Common myeloid progenitor, CD34-positive (primary cell): Measurements from ENCODE around the gene NRARP.

Experiments
- CTCF ChIA-PET: fragments of 350-600 bp; sonication (Branson Sonifier 250); formaldehyde crosslinking; loops from one replicate; lab custom pipeline; 2021; ENCODE audit warnings: antibody characterized with exemption; lab: Charles Lee
- POLR2A ChIA-PET: fragments of 350-600 bp; sonication (Branson Sonifier 250); formaldehyde crosslinking; loops from one replicate; lab custom pipeline; 2021; ENCODE audit warnings: antibody characterized with exemption; lab: Charles Lee
- DNase-seq, 3 donors: peaks; one replicate each; pipeline versions ENCODE4 v3.0.0 to v3.0.0-alpha.2; 2013
- H3K27ac ChIP-seq, 2 experiments: 1 replicate in 1 of 2; 2 replicates in 1 of 2; pipeline ENCODE4 v1.7.0; 2013; ENCODE audit warnings: inconsistent platforms in 2 of 2, low read length in 2 of 2, mild to moderate bottlenecking in 2 of 2, low read depth in 1 of 2, moderate library complexity in 1 of 2; ENCODE audit not compliant: severe bottlenecking in 2 of 2, insufficient read depth in 1 of 2, poor library complexity in 1 of 2
- H3K27me3 ChIP-seq, 5 experiments: replicated peaks in 2 of 5; 1 replicate in 3 of 5; 2 replicates in 2 of 5; pipeline versions ENCODE4 v1.6.1 to v1.7.0; 2013; ENCODE audit warnings: low read length in 4 of 5, mild to moderate bottlenecking in 2 of 5, moderate library complexity in 2 of 5, inconsistent platforms in 1 of 5; ENCODE audit not compliant: insufficient read depth in 5 of 5, control insufficient read depth in 4 of 5
- H3K36me3 ChIP-seq, 4 experiments: 1 replicate in 2 of 4; 2 replicates in 2 of 4; pipeline versions ENCODE4 v1.6.1 to v1.7.0; 2013; ENCODE audit warnings: low read length in 3 of 4, control low read depth in 1 of 4, mild to moderate bottlenecking in 1 of 4; ENCODE audit not compliant: control insufficient read depth in 4 of 4, insufficient read depth in 4 of 4
- H3K4me1 ChIP-seq, 4 experiments: 1 replicate in 3 of 4; 2 replicates in 1 of 4; pipeline versions ENCODE4 v1.6.1 to v1.7.1; 2013; ENCODE audit warnings: low read length in 3 of 4, mild to moderate bottlenecking in 3 of 4, control low read depth in 1 of 4, inconsistent platforms in 1 of 4, moderate library complexity in 1 of 4; ENCODE audit not compliant: control insufficient read depth in 4 of 4, insufficient read depth in 4 of 4; ENCODE audit errors: control extremely low read depth in 1 of 4
- H3K4me3 ChIP-seq, 7 experiments: 1 replicate in 4 of 7; 2 replicates in 3 of 7; pipeline versions ENCODE4 v1.5.1 to v1.7.0; 2013; ENCODE audit warnings: mild to moderate bottlenecking in 7 of 7, low read length in 6 of 7, moderate library complexity in 6 of 7, inconsistent platforms in 2 of 7, low read depth in 2 of 7, control low read depth in 1 of 7; ENCODE audit not compliant: insufficient read depth in 4 of 7, control insufficient read depth in 1 of 7; ENCODE audit errors: extremely low read depth in 1 of 7
- H3K9me3 ChIP-seq, 5 experiments: 1 replicate in 4 of 5; 2 replicates in 1 of 5; pipeline versions ENCODE4 v1.6.1 to v1.7.1; 2013; ENCODE audit warnings: low read length in 4 of 5, mild to moderate bottlenecking in 2 of 5, inconsistent platforms in 1 of 5, low read depth in 1 of 5, moderate library complexity in 1 of 5; ENCODE audit not compliant: control insufficient read depth in 4 of 5, insufficient read depth in 2 of 5; ENCODE audit errors: control extremely low read depth in 1 of 5
- WGBS: methylation state at CpG from one replicate; pipeline ENCODE4 v1.1.5; 2013; ENCODE audit not compliant: insufficient coverage; 5-methylcytosine and 5-hydroxymethylcytosine counted together

Gene NRARP

DNA sequence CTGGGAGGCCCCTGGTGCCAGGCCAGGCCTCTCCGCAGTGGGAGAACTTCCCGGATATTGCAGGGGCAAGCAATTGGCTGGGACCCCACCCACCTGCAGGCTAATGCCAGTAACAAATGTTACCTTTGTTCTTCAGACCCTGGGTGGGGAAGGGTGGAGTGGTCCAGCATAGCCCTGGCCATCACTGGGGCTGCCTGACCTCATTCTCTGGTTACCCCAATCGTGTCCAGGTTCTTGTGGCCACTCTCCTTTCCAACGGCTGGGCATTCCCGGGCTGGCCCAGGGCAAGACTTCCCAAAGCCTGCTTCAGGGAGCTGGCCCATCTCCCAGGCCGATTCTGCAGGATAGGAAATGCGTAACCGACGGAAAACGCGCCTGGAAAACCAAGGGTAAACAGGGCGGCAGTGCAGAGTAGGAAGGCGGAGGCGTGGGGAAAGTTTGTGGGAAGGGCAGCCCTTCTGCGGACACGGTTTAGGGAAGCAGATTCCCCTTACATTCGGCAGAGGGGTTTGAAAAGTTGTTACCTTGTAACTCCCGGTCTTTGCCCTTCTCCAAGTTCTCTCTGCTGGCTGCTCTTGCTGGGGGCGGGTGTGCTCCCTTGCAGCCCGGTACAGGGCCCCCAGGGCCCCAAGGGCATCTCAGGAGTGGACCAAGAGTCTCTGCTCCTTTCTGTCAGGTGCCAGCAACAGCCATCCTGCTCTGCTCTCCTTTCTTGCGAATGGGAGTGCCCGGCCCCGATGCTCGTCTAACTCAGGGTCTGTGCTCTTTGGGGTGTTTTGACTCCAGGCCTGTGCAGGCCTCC, 3.5 kb downstream of the NRARP start:
- POLR2A ChIA-PET, result no interaction called here
- CTCF ChIA-PET, result interaction anchor here (1.6 kb wide), 1 partner anchor 12 kb away, joined by 4 read pairs; no protein-coding TSS in a partner anchor

DNA sequence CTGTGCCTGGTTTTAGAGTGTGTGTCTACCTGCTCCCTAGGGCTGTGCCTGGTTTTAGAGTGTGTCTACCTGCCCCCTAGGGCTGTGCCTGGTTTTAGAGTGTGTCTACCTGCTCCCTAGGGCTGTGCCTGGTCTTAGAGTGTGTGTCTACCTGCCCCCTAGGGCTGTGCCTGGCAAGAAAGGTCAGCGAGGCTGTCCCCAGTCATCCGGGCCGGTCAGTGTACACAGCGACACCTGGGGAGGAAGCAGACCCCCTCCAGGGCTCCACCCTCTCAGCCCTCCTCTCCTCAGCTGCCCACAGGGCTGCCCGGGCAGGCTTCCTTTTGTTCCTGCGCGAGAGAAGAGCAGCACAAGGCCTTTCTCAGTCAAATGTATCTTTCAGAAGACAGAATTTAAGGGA, 4.1 kb downstream of the NRARP start:
- WGBS, result 88% methylated on average over 7 of the region's 7 CpGs

More for the DNA sequence above, 3.5 kb downstream of the NRARP start:
- H3K4me3 ChIP-seq, result no peak overlapping the region
- peaks cover 0 to 17% (median 3%) of the 10 kb centered on the region in 5 experiments for H3K27me3 ChIP-seq
- no peaks in the 10 kb centered on the region for H3K9me3 ChIP-seq
- peaks cover 5 to 54% (median 53%) of the 10 kb centered on the region in 4 experiments for H3K4me1 ChIP-seq
- H3K27ac ChIP-seq, result no peak overlapping the region
- 98% methylated on average over 24 of the region's 24 CpGs for WGBS
- DNase-seq, result no peak
- no peaks in the 10 kb centered on the region for H3K36me3 ChIP-seq

DNA sequence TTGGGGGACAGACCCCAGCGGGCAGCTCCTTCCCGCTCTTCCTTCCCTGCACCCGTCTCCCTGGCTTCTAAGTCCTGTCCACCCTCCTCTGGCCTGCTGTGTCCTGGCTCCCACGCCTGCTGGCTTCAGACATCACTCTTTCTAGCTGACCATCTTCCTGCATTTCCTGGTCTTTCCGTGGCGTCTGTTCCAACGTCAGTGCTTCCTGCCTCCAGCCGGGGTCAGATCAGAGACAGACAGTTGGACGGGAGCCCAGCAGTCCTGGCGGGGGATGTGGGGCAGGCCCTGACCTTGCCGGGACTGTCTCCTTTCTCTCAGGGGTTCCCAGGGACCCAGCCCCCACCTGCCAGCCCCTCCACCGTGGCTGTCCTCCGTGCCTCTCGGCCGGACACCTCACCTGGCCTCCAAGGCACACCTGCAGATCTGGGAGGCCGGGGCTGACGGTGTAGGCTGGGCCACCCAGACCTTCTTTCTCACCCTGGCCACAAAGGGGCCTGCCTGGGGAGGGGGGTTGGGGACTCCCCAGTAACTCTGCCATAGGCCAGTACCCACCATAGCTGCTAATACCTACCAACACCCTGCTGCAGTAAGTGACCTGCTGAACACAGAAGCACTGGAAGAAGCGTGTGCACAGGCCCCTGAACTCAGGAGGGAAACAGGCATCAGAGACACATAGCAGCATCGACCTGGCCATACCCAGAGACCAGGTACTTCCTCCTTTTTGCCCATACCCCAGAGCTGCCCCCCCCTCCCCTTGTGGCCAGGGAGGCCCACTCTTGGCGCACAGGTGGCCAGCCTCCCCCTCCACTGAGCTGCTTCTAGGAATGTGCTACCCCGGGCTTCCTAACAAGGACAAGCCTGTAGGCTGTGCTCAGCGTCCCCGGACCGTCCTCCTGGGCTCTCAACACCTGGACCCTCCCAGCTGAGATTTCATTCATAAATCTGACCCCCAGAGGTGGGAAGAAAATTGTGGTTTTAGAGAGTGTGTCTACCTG, 5.1 kb downstream of the NRARP start:
- peak in 1 of 3 donors; percentile 61 for DNase-seq
- H3K9me3 ChIP-seq, result no peaks in the 10 kb centered on the region
- H3K36me3 ChIP-seq, result no peaks in the 10 kb centered on the region
- H3K4me3 ChIP-seq, result no peak overlapping the region
- no peak overlapping the region for H3K27ac ChIP-seq
- WGBS, result 66% methylated on average over 11 of the region's 24 CpGs
- H3K27me3 ChIP-seq, result peaks cover 0 to 17% (median 3%) of the 10 kb centered on the region in 5 experiments
- peaks cover 5 to 42% (median 42%) of the 10 kb centered on the region in 4 experiments for H3K4me1 ChIP-seq
- CTCF ChIA-PET, result interaction anchor here (1.3 to 1.5 kb wide), 3 partner anchors 20 to 145 kb away, joined by 4 to 6 read pairs (median 5); no protein-coding TSS in a partner anchor
- POLR2A ChIA-PET, result no interaction called here

More for the DNA sequence above, 4.1 kb downstream of the NRARP start:
- ChIA-PET POLR2A (no interaction called here), CTCF (interaction anchor here (1.5 to 1.6 kb wide), 2 partner anchors 11 to 24 kb away, joined by 4 to 6 read pairs; no protein-coding TSS in a partner anchor)
- H3K4me1 ChIP-seq, result peaks cover 5 to 48% (median 47%) of the 10 kb centered on the region in 4 experiments
- no peak overlapping the region for H3K4me3 ChIP-seq
- H3K9me3 ChIP-seq, result no peaks in the 10 kb centered on the region
- DNase-seq, result no peak
- no peak overlapping the region for H3K27ac ChIP-seq
- H3K36me3 ChIP-seq, result no peaks in the 10 kb centered on the region
- peaks cover 0 to 17% (median 3%) of the 10 kb centered on the region in 5 experiments for H3K27me3 ChIP-seq

DNA sequence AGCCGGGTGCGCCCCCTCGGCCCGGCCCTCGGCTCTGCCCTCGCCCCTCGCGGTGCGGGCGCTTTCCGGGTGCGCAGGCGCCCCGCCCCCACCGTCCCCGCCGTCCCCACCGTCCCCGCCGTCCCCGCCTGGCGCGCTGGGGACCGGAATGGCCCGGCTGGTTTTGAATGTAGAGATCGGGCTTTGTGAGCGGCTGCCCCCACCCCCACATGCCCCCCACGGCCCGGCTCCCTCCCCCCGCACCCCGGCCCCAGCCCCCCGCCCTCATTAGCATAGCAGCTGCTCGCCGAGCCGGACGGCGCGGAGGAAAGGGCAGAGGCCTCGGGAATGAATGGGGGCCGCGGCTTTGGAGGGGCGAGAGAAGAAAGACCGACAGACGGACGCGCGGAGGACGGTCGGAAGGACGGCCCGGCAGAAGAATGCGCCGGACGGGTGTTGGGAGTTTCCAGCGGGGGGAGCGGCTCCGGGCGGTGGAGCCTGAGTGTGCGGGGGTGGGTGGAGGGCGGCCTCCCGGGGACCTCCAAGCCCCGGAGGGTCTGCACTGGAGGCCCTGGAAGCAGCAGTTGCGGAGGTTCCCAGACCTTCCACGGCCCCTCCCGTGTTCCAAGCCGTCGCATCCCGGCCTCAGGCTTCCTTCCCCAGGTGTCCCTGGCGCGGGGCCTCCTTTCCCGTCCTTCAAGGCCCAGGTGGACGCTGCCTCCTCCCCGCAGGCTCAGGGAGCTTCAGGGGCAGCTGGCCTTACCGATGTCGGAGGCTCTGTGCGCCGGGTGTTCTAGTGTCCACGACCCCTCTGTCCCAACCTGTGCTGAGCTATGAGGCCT, 6.0 kb downstream of the NRARP start:
- CTCF ChIA-PET, result interaction anchor here (1.3 to 1.5 kb wide), 3 partner anchors 21 to 146 kb away, joined by 4 to 6 read pairs (median 5); no protein-coding TSS in a partner anchor
- Histone ChIP-seq H3K4me1 (peaks cover 5 to 36% (median 35%) of the 10 kb centered on the region in 4 experiments), H3K4me3 (peak overlapping the region; percentile 23 to 69 (median 56)), H3K36me3 (no peaks in the 10 kb centered on the region), H3K9me3 (no peaks in the 10 kb centered on the region), H3K27me3 (peaks cover 0 to 14% (median 0%) of the 10 kb centered on the region in 5 experiments), H3K27ac (no peak overlapping the region)
- no peak for DNase-seq
- 22% methylated on average over 59 of the region's 78 CpGs for WGBS
- POLR2A ChIA-PET, result no interaction called here

DNA sequence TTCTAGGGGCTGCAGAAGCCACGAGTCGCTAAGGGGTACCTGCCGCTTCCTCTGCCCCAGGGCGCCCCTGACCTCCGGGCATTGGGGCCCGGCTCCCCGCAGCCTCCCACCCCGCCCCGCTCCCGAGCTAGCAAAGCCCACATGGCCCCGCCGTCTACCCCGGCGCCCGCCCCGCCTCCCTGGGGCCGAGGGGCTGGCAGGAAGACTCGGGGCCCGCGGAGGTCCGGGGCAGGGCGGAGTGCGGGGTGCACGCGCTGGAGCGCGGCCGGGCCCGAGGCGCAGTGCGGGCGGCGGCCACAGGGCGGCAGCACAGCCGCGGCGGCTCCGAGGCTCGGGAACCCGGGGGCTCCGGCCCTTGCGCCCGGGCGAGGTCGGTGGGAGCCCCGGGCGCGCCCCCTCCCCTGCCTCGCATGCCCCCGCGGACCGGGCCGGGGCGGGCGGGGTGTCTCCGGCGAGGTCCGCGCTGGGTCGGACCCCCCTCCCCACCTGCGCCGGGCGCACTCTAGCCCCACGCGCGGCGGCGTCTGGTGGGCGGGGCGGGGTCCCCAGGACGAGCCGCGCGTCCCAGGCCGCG, 6.7 kb downstream of the NRARP start:
- ChIA-PET POLR2A (interaction anchor here (1.6 kb wide), 1 partner anchor 18 kb away, joined by 3 read pairs; the partner anchor contains the start of gene TOR4A), CTCF (no interaction called here)
- 0% methylated on average over 62 of the region's 76 CpGs for WGBS
- peaks cover 2 to 30% (median 28%) of the 10 kb centered on the region in 4 experiments for H3K4me1 ChIP-seq
- no peak overlapping the region for H3K27ac ChIP-seq
- DNase-seq, result peak in 2 of 3 donors; percentile 64 to 70
- H3K4me3 ChIP-seq, result peak overlapping the region; percentile 23 to 69 (median 56)
- no peaks in the 10 kb centered on the region for H3K36me3 ChIP-seq
- no peaks in the 10 kb centered on the region for H3K9me3 ChIP-seq
- H3K27me3 ChIP-seq, result peaks cover 0 to 14% (median 0%) of the 10 kb centered on the region in 5 experiments
